ENCODE data around the gene HIGD1A. TPM values are rescaled to one million over a fixed set of nuclear protein-coding genes. Genes with fewer than 3 reads are reported as not detected.

Gene HIGD1A
- polyA plus RNA-seq, 12 donors = 63.4 to 101 (median 92.9) TPM; not detected in 1

GRCh38 chr3:42762046-42762724, 42.1 kb downstream of the HIGD1A start:
- DNase-seq = no peak

DNA sequence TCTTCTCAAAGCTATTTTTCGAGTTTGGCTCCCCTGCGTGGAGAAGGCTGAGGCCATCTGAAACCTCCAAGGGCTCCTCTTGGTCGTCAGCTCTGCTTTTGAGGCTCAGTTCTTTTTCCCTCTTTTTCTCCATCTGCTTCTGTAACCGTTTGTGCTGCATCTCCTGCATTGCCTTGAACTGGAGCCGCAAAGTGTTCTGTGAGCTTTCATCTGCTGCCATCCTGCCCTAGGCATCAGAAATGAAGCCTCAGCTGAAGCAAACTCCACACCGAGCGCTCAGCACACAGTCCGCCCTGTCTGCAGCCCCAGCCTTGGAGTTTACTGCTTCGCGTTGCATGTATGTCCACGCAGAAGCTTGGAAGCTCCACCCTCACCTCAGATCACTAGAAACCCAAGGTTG, 46.2 kb downstream of the HIGD1A start:
- no peak for DNase-seq

DNA sequence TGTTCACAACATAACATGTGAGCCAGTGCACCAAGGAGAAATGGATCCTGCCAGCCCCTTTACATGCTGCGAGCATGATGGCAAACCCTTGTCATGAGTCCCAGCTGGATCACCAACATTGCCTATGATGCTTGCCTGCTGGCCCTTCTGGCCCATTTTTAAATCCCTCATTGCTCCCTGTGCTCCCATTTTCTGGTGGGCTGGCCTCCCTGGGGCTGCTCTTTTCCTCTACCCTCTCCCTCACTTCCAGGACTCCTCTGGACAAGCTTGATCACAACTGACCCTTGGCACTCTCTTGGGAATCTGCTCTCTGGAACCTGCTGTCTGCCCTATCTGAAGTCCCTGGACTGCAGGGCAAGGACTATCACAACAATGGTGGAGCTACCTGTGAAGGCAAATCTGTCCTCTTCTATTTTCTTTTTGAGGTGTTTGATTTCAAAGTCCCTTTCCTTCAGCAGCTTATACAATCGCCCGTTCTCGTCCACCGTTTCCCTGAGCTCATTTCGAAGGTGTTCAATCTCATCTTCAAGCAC, 47.5 kb downstream of the HIGD1A start:
- DNase-seq = no peak

- DNase-seq = no peak
Observed at GRCh38 chr3:42755681-42756578, 48.4 kb downstream of the HIGD1A start.

DNA sequence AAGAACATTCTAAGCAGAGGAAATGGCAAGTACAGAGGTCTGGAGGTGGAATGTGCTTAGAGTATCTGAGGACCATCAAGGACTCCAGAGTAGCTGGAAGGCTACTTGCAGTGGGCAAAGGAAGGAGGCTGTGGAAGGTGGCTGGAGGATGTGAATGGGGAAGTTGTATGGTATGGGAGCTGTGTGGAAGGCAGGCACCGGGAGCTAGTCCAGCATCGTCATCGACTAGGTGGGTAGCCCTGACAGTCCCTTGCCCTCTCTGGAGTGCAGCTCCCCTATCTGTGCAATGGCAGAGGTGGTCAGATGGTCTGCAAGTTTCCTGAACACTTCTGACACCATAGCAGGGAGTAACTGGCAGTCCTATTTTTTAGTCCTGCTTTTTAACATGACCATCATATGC, 50.5 kb downstream of the HIGD1A start:
- DNase-seq = no peak

DNA sequence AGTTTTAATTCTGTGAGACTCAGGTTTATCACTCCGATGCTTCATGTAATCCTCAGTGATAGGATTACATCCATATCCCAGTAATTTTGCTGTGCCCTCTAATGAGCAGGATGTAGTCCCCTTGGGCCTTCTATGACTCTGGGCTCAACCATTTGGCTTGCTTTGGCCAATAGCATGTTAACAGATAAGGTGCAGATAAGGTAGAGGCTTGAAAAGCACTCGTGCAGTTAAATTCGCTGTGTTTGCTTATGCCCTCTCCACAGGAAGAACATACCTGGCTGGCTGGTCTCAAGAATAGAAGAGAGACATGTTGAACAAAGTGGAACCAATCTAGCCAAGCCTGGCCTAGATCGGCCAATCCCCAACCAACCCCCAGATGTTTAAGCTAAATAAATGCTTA, 51.3 kb downstream of the HIGD1A start:
- DNase-seq = no peak

GRCh38 chr3:42752441-42752840, 51.8 kb downstream of the HIGD1A start:
- no peak for DNase-seq

DNA sequence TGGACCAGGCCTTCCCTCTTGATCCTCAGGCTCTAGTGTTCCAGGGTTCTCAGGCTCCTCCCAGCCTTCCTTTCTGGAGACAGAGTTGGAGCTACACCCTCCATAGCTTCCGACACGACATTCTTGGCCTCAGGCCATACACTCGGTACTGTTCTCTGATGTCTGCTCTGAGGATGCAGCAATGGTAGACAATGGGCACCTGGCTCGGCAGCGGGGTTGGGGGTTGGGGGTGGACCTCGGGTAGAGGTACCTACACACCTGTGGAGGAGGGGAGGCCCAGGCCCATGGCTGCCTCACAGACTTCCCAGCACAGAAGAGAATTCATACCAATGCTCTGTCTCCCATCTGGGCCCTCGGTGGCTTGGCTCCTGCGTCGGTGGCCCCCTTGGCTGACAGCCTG, 52.7 kb downstream of the HIGD1A start:
- DNase-seq = no peak

- no peak for DNase-seq
Observed at GRCh38 chr3:42750834-42751233, 53.5 kb downstream of the HIGD1A start.

DNA sequence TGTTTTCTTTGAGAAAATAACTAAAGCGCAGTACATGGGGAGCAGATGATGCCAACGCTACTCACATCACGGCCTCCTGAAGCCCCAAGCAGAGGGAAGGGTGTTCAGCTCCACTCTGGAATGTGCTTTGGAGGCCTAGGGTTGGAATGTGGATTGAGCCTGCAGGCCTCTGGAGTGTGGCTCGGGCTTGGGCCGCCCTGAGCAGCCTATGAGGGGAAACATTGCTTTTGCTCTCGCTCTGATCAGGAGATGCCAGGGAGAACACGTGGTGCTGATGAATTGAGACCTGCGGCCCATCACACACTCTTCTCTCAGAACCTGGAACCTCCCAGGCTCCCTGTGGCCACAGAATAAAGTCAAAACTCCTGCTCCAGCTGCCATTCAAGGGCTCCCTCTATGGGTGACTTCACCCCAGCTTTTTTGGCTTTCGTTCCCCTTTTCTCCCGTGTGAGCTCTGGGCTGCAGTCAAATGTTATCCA, 54.5 kb downstream of the HIGD1A start:
- DNase-seq = no peak

DNA sequence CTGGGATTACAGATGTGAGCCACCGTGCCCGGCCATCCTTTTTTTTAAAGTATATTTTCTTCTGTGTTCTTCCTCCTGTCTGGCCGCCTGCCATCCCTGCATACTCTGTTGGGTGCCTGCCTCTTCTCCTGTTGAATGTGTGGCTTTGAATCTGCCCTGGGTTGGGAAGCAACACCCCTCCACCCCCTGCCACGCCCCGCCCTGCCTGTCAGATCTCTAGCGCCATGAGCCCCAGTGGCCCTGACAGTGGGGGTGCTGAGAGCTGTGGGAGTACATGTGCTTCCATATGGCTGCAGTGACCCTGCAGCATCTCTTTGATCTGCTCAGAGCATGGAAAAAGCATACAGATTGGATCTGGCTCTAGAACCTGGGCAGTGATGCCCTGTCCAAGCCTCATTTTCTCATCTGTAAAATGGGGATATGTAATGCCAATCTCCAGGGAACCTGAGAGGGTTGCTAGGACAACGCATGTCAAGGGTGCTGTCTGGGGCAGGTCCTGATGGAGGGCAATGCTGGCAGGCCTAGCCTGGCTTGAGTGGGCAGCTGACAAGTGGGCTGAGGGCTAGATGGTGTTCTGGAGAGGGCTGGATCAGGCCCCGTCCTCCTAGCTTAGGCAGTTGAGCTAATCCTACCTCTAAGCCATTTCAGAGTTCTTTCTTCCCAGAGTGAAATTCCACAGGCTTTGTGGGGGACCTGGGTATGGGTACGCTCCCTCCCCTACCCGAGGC, 55.1 kb downstream of the HIGD1A start:
- no peak for DNase-seq

DNA sequence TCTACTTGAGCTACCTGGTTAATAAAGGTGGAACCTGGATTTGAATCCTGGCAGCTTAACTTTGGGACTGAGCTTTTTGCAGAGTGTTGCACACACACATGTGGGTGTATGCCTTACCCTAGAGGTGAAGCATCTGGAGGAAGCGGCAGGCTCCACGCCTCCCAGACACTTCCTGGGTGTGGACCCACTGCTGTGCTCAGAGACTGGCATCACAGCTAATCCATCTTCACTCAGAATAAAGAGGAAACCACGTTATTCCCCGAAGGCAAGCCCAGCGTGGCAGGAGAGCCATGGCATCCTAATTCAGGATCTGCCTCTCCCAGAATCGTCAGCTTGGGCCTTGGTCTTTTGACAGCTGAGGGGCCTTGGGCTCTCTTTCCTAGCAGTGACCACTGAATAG, 56.7 kb downstream of the HIGD1A start:
- no peak for DNase-seq

GRCh38 chr3:42746455-42747450, 57.5 kb downstream of the HIGD1A start:
- no peak for DNase-seq

GRCh38 chr3:42745776-42746454, 58.4 kb downstream of the HIGD1A start:
- no peak for DNase-seq

- no peak for DNase-seq
Observed at GRCh38 chr3:42745291-42745745, 59.0 kb downstream of the HIGD1A start.

DNA sequence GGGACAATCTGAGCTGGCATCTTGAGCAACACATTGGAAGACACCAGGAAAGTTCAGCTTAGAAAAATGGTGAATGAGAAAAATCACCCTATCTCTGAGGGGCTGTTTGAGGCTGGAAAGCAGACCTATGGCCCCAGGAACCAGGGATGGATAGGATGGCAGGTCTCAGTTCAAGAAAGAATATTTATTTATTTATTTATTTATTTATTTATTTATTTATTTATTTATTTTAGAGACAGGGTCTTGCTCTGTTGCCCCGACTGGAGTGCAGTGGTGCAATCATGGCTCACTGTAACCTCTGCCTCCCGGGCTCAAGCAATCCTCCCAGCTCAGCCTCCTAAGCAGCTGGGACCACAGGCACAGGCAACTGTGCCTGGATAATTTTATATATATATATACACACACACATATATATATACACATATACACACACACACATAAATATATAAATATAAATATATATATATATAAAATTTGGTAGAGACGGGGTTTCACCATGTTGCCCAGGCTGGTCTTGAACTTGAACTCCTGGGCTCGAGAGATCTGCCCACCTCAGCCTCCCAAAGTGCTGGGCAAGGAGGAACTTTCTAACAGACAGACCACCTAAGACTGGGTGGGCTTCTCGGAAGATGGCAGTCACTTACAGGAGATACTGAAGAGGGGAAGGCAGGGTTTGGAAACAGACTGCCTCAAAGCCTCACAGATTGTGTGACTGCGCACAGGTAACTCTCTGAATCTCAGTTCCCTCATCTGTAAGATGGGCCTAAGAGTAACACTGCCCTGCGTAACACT, 60.9 kb downstream of the HIGD1A start:
- no peak for DNase-seq

DNA sequence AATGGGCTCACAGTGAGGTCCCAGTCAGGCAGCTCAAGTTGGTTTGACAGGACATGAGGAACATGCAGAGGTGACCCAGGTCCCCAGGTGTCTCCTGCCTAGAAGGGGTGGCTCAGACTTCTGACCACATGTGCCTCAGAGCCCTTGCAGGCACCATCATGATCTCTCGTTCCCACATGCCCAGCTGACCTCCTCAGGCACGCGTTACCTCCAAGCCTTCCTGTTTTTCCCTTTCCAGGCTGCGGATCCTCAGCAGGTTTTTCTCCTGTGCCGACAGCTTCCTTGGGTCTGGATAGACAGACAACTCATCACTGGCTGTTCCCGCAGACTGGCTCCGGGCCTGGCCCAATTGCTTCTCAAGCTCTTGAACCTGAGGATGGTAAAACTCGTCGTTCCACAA, 61.6 kb downstream of the HIGD1A start:
- DNase-seq = no peak

DNA sequence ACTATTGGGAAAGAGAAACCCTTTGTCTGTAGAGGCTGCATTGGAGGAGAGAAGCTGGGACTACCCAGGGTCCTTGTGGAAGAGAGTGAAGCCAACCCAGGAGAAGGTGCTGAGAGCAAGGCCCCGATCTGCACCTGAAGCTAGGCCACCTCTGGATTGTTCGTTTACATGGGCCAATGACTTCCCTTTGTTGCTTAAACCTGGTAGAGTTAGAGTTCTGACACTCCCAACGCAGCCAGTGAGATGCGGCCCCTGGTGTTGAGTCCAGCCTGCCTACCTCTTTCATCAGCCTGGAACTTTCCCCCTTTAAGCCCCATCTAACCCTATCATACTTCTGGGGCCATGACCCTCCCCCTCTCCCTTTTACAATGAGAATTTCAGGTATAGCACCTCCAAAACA, 62.0 kb downstream of the HIGD1A start:
- no peak for DNase-seq

- no peak for DNase-seq
Observed at GRCh38 chr3:42741796-42742195, 62.5 kb downstream of the HIGD1A start.
